HG02943 (cell line): ENCODE results near the gene TXK.
"Not testable (repeated sequence)": the region's sequence is repeated elsewhere in the genome, so short reads cannot be mapped to it uniquely, and the experiment has no call there.

Experiments used
- ATAC-seq: cut with Tn5 transposase; IDR thresholded peaks from one replicate; pipeline ENCODE4 v1.9.1; 2021; ENCODE audit warnings: mild to moderate bottlenecking, low read depth, moderate library complexity; ENCODE audit not compliant: unreplicated experiment

The TXK gene

GRCh38 chr4:48134081-48134480 lies at the start of gene TXK:
Gene TXK (minus strand): TSS chr4:48134250. CDS start chr4:48134170, 80 bp downstream.
- no peak for ATAC-seq

DNA sequence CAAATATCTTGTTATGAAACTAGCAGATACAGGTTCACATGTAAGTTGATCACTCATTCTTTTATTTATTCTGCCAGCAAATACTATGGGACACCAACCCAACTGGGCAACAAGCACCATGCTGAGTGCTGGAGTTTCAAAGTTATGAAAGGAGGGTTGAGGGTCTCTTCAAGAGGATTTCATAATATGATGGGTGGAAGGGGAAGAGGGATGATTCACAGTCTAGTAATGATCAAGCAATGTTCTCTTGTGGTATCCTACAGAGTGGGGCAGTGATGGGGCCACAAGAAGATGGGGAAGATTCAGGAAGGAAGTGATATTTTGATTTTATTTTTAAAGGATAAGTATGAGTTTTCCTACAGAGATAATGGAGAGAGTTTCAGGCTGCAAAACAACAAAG lies 46.2 kb upstream of the TXK start:
- no peak for ATAC-seq

GRCh38 chr4:48178931-48179330 lies 44.9 kb upstream of the TXK start:
- ATAC-seq = no peak

- no peak for ATAC-seq
Measured at GRCh38 chr4:48175806-48176205, 41.8 kb upstream of the TXK start.

DNA sequence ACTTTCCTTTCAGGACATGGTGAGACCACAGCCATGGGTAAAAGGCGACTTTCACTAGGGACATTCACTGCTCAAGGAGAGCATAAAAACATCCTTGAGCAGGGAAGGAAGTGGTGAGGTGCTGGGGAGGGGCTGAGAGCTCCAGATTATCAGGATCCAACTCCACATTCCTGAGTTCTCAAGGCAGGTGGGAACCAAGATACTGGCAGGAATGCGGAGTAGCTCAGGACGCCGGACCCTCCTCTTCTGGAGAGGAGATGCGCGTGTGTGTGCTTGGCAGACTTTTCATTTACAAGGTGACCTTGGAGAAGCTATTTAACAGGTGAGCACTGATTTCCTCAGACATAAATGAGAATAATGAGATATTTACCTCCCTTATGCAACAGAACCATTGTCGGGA lies 41.3 kb upstream of the TXK start:
- no peak for ATAC-seq

DNA sequence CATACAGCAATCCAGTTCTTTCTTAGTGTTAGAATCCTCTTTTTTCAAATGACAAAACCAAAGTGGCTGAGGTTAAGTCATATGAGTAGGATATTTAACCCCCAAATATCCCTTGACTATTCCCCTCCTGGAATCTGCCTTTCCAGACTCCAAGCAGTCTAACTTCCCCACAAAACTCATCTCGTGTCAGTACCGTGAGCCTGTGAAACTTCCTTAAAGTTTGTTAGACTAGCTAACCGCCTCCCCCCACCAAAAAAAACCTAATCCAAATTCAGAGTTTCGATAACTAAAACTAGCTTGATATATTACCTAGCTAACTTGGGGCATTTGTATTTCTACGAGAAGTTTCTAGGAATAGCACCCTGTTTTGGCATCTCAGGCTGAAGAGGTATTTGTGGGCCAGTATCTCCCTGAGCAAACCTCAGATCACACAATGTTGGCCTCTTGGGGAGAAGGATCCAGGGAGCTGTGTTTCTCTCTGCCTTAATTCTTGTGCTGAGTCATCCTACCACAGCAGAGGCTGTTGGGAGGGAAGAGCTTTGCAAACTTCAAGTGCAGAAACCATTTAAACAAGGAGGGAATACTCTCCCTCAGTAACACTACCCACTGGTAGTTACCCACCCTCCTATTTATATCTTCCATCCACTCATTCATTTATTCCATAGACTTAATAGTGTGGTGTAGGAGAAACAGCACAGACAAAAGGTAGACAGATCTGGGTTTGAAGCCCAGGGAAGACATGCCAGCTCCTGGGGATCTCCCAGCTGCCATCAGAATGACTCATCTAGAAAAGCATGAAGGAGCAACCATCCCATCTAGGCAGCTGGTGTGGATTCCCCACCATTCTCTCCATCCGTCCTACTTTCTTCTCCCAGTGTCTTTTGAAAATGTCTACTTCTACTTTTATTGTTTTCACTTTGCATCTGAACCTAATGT lies 39.3 kb upstream of the TXK start:
- no peak for ATAC-seq

- ATAC-seq = no peak
Measured at GRCh38 chr4:48172651-48173050, 38.6 kb upstream of the TXK start.

- no peak for ATAC-seq
Measured at GRCh38 chr4:48169636-48170035, 35.6 kb upstream of the TXK start.

DNA sequence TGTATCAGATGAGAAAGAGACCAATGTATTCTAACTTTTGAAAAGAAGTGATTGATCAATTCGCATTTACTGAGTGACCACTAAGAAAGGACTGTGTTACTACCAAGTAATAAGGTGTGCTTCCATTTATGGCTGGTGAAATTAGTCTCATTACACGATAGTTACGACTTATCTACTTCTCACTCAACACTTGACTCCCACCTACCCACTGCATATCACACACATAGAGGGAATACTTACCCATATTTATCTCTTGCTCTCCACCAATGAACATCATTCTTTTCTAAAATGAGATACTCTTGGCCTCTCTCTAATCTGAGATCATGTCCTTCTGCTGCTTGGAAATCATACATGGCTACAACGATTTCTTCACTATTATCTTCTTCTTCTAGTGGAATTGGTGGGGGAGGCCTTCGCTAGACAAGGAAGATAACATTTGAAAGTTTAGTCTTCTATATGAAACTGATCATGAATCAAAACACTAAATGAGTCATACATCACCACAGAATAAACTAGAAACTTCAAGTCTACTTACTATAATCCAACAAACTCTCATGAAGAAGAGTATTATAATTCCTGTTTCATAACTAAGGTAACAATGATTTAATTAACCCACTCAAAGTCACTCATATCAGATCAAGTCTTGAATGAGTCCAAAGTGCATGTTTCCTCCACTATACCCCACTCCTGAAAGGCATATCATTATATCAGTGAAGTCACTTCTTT lies 33.7 kb upstream of the TXK start:
- no peak for ATAC-seq

DNA sequence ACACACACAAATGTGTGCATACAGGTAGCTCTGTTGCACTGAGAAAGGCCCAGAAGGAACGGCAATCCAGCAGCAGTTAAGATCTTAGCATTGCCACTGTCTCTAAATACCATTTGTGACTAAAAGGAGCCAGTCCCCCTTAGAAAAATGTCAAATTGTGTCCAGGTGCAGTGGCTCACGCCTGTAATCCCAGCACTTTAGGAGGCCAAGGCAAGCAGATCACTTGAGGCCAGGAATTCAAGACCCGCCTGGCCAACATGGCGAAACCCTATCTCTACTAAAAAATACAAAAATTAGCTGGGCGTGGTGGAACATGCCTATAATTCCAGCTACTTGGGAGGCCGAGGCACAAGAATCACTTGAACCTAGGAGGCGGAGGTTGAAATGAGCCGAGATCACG lies 30.5 kb upstream of the TXK start:
- ATAC-seq = not testable (repeated sequence)

DNA sequence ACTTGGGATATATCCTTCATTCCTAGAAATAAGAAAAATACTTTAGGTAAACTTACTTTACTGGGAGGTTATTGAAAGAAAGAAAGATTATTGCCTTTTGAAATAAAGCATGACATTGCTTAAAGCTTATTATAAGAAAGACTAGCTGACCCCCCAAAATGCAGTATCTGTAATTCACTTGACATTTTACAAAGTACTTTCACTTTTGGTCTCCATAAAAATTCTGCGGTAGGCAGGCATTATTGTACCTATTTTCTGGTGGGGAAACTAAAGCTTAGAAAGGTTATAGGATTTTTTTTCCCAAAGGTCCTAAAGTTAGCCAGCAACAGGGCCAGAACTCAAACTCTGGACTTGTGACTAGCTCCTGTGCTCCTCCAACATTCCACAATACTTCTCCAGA lies 29.7 kb upstream of the TXK start:
- ATAC-seq = no peak

- no peak for ATAC-seq
Measured at GRCh38 chr4:48162162-48162561, 28.1 kb upstream of the TXK start.

GRCh38 chr4:48157271-48157670 lies 23.2 kb upstream of the TXK start:
- no peak for ATAC-seq

DNA sequence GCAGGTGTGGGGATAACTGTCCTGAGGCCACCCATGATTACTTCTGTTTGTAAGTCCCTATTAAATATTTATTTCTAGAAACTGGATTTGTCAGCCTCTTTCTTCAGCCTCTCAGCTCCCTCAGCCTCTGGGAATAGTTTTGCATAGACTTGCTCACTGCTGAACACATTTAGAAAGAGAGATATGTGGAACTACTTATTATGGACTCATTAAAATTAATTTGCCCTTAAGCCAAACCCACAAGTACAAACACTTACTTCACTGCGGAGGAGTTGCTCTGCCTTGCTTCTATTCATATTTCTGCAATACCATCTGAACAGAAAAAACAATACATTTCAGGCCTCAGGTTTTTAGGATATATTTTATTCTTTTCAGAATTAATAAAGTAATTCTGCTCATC lies 22.4 kb upstream of the TXK start:
- ATAC-seq = no peak

GRCh38 chr4:48153791-48154550 lies 19.9 kb upstream of the TXK start:
- ATAC-seq = no peak

- ATAC-seq = no peak
Measured at GRCh38 chr4:48152259-48152658, 18.2 kb upstream of the TXK start.

GRCh38 chr4:48149827-48150370 lies 15.8 kb upstream of the TXK start:
- no peak for ATAC-seq

DNA sequence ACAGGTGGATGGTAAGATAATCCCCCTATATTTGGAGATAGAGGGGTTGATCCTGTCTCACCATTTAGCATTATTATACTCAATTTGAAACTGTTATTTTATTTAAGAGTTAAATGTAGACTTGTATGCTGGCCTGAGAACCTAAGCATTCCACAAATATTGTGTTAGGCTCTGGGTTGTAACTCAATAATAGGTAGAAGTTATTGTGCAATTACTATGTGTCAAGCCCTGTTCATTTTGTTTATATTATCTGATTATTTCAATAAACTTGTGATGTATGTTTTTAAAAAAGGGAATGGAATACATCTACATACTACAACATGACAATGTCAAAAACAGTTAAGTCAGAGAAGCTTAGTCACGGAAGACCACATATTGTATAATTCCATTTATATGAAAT lies 13.6 kb upstream of the TXK start:
- ATAC-seq = no peak

DNA sequence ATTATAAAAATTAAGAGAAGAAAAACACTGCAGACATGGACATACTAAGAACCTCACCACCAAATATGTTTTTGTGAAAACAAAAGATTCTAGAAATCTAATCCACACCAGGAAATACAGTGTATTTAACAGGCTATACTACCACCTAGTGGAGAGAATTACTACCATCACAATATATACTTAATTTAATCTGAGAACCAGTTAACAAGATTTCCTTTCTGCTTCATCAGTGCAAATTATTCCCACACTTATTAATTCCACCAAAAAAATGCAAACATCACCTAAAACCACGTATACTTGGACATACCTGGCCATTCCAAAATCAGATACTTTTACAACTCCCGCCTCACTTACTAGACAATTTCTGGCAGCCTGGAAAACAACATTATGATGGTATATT lies 7.0 kb upstream of the TXK start:
- no peak for ATAC-seq

GRCh38 chr4:48139691-48140090 lies 5.6 kb upstream of the TXK start:
- ATAC-seq = no peak

DNA sequence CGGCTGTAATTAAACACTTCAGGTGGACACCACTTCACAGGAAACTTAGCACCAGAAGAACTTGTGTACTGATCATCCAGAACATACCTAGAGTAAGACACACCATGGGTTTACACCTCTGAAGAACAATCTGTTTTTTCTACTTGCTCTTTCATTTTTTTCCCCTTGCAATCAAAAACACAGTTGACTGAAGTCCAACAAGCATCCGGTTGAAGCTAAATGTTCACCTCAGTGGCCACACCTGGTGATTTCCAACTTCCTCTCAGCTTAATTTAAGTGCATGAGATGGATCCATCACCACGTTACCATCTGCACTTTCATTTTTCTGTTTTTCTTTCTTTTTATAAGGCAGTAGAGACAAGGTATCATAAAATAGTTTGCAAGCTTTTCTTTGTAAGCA lies 4.9 kb upstream of the TXK start:
- peak; percentile 90 for ATAC-seq
